WTC11 (cell line): Measurements from ENCODE around the gene SDK2. TPM values are rescaled to one million over a fixed set of nuclear protein-coding genes. Genes with fewer than 3 reads are reported as not detected.
"Not testable (repeated sequence)": the region's sequence is repeated elsewhere in the genome, so short reads cannot be mapped to it uniquely, and the experiment has no call there.

ENCODE experiments used
- ATAC-seq: fragments of 200-7000 bp; cut with Tn5 transposase; 2 replicates; pipeline ENCODE4 v1.10.0; 2021; ENCODE audit warnings: mild to moderate bottlenecking, moderate library complexity
- CTCF ChIA-PET: fragments of 300-600 bp; sonication (Branson Sonifier 250); formaldehyde crosslinking; loops from one replicate; lab custom pipeline; 2021; ENCODE audit warnings: antibody characterized with exemption; lab: Charles Lee
- POLR2A ChIA-PET: fragments of 350-600 bp; sonication (Branson Sonifier 250); formaldehyde crosslinking; loops from one replicate; lab custom pipeline; 2021; ENCODE audit warnings: antibody characterized with exemption; lab: Charles Lee
- DNase-seq: peaks from one replicate; pipeline ENCODE4 v3.0.0; 2021; ENCODE audit warnings: low spot score
- H3K27ac Mint-ChIP-seq: 2 replicates; pipeline ENCODE4 v1.8.0; 2021; ENCODE audit warnings: mixed read lengths
- H3K27me3 Mint-ChIP-seq: 2 replicates; pipeline ENCODE4 v1.8.0; 2021; ENCODE audit warnings: low read depth, mild to moderate bottlenecking, moderate library complexity, mixed read lengths
- H3K36me3 Mint-ChIP-seq: 2 replicates; pipeline ENCODE4 v1.8.0; 2021; ENCODE audit warnings: mixed read lengths
- H3K4me1 Mint-ChIP-seq: 2 replicates; pipeline ENCODE4 v1.8.0; 2022; ENCODE audit warnings: mixed read lengths
- H3K4me3 Mint-ChIP-seq: 2 replicates; pipeline ENCODE4 v1.8.0; 2021; ENCODE audit warnings: mild to moderate bottlenecking, moderate library complexity, mixed read lengths
- H3K9me3 Mint-ChIP-seq: 2 replicates; pipeline ENCODE4 v1.8.0; 2021; ENCODE audit warnings: mixed read lengths
- CBFB ChIP-seq: sonication (generic); formaldehyde crosslinking; IDR thresholded peaks from 2 replicates; pipeline ENCODE4 v1.8.1; 2022; ENCODE audit warnings: mild to moderate bottlenecking, low read depth, missing genetic modification reagents
- E2F4 ChIP-seq: sonication (generic); formaldehyde crosslinking; IDR thresholded peaks from 2 replicates; pipeline ENCODE4 v1.8.1; 2022; ENCODE audit warnings: low read depth, mild to moderate bottlenecking, moderate library complexity, missing genetic modification reagents, borderline replicate concordance
- HMGA2 ChIP-seq: fragments of 250-450 bp; sonication (Bioruptor Pico); IDR thresholded peaks from 2 replicates; pipeline ENCODE4 v1.4.0; 2021; ENCODE audit warnings: mild to moderate bottlenecking, moderate library complexity
- NFATC4 ChIP-seq: fragments of 250-450 bp; sonication (Bioruptor Pico); IDR thresholded peaks from 2 replicates; pipeline ENCODE4 v1.9.0; 2021; ENCODE audit warnings: mild to moderate bottlenecking
- NFYB ChIP-seq: sonication (generic); formaldehyde crosslinking; conservative IDR thresholded peaks from 2 replicates; pipeline ENCODE4 v1.8.0; 2022; ENCODE audit warnings: low read depth, missing genetic modification reagents
- NR1H2 ChIP-seq: sonication (generic); formaldehyde crosslinking; IDR thresholded peaks from 2 replicates; pipeline ENCODE4 v1.9.0; 2021; ENCODE audit warnings: mild to moderate bottlenecking, moderate library complexity, missing genetic modification reagents
- RELA ChIP-seq: sonication (generic); formaldehyde crosslinking; IDR thresholded peaks from 2 replicates; pipeline ENCODE4 v1.8.1; 2022; ENCODE audit warnings: missing genetic modification reagents, mild to moderate bottlenecking, borderline replicate concordance
- TCF7 ChIP-seq: sonication (generic); formaldehyde crosslinking; IDR thresholded peaks from 2 replicates; pipeline ENCODE4 v1.8.0; 2022; ENCODE audit warnings: mild to moderate bottlenecking, low read depth, missing genetic modification reagents, moderate library complexity
- ZNF512 ChIP-seq: sonication (generic); formaldehyde crosslinking; IDR thresholded peaks from 2 replicates; pipeline ENCODE4 v1.8.1; 2022; ENCODE audit warnings: missing genetic modification reagents, borderline replicate concordance
- total RNA-seq: library from RNA; stranded (reverse); gene quantifications from 3 replicates; pipeline ENCODE4 v1.2.3, GENCODE V29; 2021
- TF ChIP-seq, protein P1 (sequence below): fragments of 200-600 bp; IDR thresholded peaks from 2 replicates; pipeline ENCODE4 v1.8.0; 2022; ENCODE audit warnings: antibody characterized with exemption
- TF ChIP-seq, protein P2 (sequence below): sonication (generic); formaldehyde crosslinking; IDR thresholded peaks from 2 replicates; pipeline ENCODE4 v1.8.1; 2022; ENCODE audit warnings: low read depth, missing genetic modification reagents, borderline replicate concordance
- TF ChIP-seq, protein P3 (sequence below): sonication (generic); formaldehyde crosslinking; IDR thresholded peaks from 2 replicates; pipeline ENCODE4 v1.8.1; 2022; ENCODE audit warnings: mild to moderate bottlenecking, moderate library complexity, missing genetic modification reagents
- TF ChIP-seq, protein P4 (sequence below): sonication (generic); formaldehyde crosslinking; IDR thresholded peaks from 2 replicates; pipeline ENCODE4 v1.8.0; 2023; ENCODE audit warnings: mild to moderate bottlenecking, missing genetic modification reagents

Gene SDK2
- total RNA-seq, 1 experiment from 2014 or later, result 14.8 TPM

GRCh38 chr17:73371836-73372235 is 272.4 kb downstream of the SDK2 start (continued):
- TF ChIP-seq E2F4 (CRISPR knock-in tag), result no peak

DNA sequence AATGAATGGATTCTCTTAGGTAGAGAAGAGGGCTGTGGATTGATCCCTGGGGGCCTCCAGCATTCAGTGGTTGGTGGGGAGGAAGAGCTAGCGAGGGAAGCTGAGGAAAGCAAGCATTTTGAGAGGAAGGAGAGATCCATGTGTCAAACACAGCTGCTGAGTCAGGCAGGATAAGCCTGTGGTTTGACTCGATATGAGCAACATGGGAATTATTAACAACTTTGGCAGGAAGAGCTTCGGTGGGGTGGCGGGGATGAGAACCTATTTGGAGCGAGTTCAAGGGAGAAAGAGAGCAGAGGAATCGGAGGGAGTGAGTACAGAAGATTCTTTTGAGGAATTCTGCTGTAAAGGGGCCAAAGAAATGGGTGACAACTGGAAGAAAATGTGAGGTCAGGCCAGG is 273.0 kb downstream of the SDK2 start:
- ATAC-seq (no peak), DNase-seq (no peak)
- no peaks in the 10 kb centered on the region for H3K9me3 Mint-ChIP-seq
- H3K27ac Mint-ChIP-seq, result no peak overlapping the region; the same call in 1 of the 2 replicates
- H3K4me3 Mint-ChIP-seq, result no peak overlapping the region
- TF ChIP-seq NR1H2 (CRISPR knock-in tag) (no peak), ZNF512 (CRISPR knock-in tag) (no peak), NFYB (CRISPR knock-in tag) (no peak), CBFB (CRISPR knock-in tag) (no peak), NFATC4 (CRISPR knock-in tag) (no peak), HMGA2 (CRISPR knock-in tag) (no peak)
- CTCF ChIA-PET, result interaction anchor here (0.5 to 4.6 kb wide), 6 partner anchors 60 to 207 kb away, joined by 5 to 143 read pairs (median 20); partner anchors contain the start of genes CDC42EP4 and SSTR2
- peaks cover 8% of the 10 kb centered on the region for H3K4me1 Mint-ChIP-seq
- POLR2A ChIA-PET, result no interaction called here
- H3K36me3 Mint-ChIP-seq, result peaks cover 2% of the 10 kb centered on the region; the same call in 1 of the 2 replicates
- H3K27me3 Mint-ChIP-seq, result no peaks in the 10 kb centered on the region

GRCh38 chr17:73369817-73370490 is 274.3 kb downstream of the SDK2 start:
- ChIA-PET CTCF (interaction anchor here (0.6 to 4.6 kb wide), 65 partner anchors 9 to 645 kb away, joined by 3 to 143 read pairs (median 6); partner anchors contain the start of genes CDC42EP4, CPSF4L and SSTR2), POLR2A (interaction anchor here (1.0 to 1.7 kb wide), 4 partner anchors 21 to 108 kb away, joined by 3 to 4 read pairs (median 3); partner anchors contain the start of gene CPSF4L)
- not testable (repeated sequence) for H3K27ac Mint-ChIP-seq, H3K36me3 Mint-ChIP-seq, H3K9me3 Mint-ChIP-seq, H3K4me3 Mint-ChIP-seq, H3K27me3 Mint-ChIP-seq
- ATAC-seq (peak; percentile 86), DNase-seq (peak; percentile 88)
- H3K4me1 Mint-ChIP-seq, result peaks cover 21% of the 10 kb centered on the region
- TF ChIP-seq, protein P1, sequence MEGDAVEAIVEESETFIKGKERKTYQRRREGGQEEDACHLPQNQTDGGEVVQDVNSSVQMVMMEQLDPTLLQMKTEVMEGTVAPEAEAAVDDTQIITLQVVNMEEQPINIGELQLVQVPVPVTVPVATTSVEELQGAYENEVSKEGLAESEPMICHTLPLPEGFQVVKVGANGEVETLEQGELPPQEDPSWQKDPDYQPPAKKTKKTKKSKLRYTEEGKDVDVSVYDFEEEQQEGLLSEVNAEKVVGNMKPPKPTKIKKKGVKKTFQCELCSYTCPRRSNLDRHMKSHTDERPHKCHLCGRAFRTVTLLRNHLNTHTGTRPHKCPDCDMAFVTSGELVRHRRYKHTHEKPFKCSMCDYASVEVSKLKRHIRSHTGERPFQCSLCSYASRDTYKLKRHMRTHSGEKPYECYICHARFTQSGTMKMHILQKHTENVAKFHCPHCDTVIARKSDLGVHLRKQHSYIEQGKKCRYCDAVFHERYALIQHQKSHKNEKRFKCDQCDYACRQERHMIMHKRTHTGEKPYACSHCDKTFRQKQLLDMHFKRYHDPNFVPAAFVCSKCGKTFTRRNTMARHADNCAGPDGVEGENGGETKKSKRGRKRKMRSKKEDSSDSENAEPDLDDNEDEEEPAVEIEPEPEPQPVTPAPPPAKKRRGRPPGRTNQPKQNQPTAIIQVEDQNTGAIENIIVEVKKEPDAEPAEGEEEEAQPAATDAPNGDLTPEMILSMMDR, result peak; percentile 99
- 0 out of 2 replicates have a peak, but pooled peaks have one; percentile 31 for TF ChIP-seq RELA (CRISPR knock-in tag)

- POLR2A ChIA-PET, result interaction anchor here (1.2 to 1.7 kb wide), 3 partner anchors 26 to 107 kb away, joined by 3 to 4 read pairs (median 3); partner anchors contain the start of gene CPSF4L
- Mint-ChIP-seq H3K27ac (no peak overlapping the region), H3K9me3 (no peaks in the 10 kb centered on the region), H3K27me3 (no peaks in the 10 kb centered on the region), H3K4me1 (peaks cover 24% of the 10 kb centered on the region), H3K36me3 (no peaks in the 10 kb centered on the region), H3K4me3 (no peak overlapping the region)
- ATAC-seq, result no peak; the same call in 1 of the 2 replicates
- CTCF ChIA-PET, result interaction anchor here (1.0 to 4.6 kb wide), 14 partner anchors 9 to 180 kb away, joined by 4 to 143 read pairs (median 10); partner anchors contain the start of gene CDC42EP4
- DNase-seq, result no peak
- TF ChIP-seq, protein P2, sequence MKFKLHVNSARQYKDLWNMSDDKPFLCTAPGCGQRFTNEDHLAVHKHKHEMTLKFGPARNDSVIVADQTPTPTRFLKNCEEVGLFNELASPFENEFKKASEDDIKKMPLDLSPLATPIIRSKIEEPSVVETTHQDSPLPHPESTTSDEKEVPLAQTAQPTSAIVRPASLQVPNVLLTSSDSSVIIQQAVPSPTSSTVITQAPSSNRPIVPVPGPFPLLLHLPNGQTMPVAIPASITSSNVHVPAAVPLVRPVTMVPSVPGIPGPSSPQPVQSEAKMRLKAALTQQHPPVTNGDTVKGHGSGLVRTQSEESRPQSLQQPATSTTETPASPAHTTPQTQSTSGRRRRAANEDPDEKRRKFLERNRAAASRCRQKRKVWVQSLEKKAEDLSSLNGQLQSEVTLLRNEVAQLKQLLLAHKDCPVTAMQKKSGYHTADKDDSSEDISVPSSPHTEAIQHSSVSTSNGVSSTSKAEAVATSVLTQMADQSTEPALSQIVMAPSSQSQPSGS (CRISPR knock-in tag), result no peak
- TF ChIP-seq, protein P3, sequence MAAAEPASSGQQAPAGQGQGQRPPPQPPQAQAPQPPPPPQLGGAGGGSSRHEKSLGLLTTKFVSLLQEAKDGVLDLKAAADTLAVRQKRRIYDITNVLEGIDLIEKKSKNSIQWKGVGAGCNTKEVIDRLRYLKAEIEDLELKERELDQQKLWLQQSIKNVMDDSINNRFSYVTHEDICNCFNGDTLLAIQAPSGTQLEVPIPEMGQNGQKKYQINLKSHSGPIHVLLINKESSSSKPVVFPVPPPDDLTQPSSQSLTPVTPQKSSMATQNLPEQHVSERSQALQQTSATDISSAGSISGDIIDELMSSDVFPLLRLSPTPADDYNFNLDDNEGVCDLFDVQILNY, result no peak
- TF ChIP-seq, protein P1, result no peak
- no peak for TF ChIP-seq TCF7 (CRISPR knock-in tag)
- TF ChIP-seq, protein P4, sequence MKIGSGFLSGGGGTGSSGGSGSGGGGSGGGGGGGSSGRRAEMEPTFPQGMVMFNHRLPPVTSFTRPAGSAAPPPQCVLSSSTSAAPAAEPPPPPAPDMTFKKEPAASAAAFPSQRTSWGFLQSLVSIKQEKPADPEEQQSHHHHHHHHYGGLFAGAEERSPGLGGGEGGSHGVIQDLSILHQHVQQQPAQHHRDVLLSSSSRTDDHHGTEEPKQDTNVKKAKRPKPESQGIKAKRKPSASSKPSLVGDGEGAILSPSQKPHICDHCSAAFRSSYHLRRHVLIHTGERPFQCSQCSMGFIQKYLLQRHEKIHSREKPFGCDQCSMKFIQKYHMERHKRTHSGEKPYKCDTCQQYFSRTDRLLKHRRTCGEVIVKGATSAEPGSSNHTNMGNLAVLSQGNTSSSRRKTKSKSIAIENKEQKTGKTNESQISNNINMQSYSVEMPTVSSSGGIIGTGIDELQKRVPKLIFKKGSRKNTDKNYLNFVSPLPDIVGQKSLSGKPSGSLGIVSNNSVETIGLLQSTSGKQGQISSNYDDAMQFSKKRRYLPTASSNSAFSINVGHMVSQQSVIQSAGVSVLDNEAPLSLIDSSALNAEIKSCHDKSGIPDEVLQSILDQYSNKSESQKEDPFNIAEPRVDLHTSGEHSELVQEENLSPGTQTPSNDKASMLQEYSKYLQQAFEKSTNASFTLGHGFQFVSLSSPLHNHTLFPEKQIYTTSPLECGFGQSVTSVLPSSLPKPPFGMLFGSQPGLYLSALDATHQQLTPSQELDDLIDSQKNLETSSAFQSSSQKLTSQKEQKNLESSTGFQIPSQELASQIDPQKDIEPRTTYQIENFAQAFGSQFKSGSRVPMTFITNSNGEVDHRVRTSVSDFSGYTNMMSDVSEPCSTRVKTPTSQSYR (CRISPR knock-in tag), result no peak
These were observed 275.1 kb downstream of the SDK2 start for GRCh38 chr17:73369111-73369521.
